Uterus (tissue), 2 donors: ENCODE measurements around the gene LIMCH1.

Experiments used
- POLR2A ChIP-seq, 2 donors: fragments of 450-650 bp; IDR thresholded peaks; one replicate each; pipeline ENCODE4 v1.6.1; 2016; ENCODE audit warnings: antibody characterized with exemption in 2 of 2, mild to moderate bottlenecking in 1 of 2, moderate library complexity in 1 of 2
- TF ChIP-seq, protein P1 (sequence below), 4 experiments: fragments of 200-600 bp in 2 of 4; fragments of 450-650 bp in 2 of 4; sonication (generic) in 2 of 4; IDR thresholded peaks; one replicate each; pipeline ENCODE4 v1.5.1; 2016 to 2019; ENCODE audit warnings: antibody characterized with exemption in 4 of 4, mild to moderate bottlenecking in 2 of 4, moderate library complexity in 1 of 4

DNA sequence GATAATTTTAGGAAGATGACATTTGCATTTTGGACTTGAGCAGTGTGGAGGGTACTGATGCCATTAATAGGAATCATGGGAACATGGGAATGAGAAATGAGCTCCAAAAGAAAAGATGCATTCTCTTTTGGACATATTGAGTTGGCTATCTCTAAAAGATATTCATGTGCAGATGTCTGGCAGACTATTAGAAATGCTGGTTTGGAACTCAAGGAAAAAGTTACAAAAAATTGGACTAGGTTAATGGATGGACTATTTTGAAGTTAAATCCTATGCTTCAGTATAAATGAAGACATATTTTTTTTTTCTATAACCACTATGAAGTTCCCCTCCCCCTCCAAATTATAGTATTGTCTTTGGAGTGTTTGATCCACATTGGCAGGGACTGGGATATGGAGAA lies 3.6 kb upstream of the LIMCH1 start:
- TF ChIP-seq, protein P1, sequence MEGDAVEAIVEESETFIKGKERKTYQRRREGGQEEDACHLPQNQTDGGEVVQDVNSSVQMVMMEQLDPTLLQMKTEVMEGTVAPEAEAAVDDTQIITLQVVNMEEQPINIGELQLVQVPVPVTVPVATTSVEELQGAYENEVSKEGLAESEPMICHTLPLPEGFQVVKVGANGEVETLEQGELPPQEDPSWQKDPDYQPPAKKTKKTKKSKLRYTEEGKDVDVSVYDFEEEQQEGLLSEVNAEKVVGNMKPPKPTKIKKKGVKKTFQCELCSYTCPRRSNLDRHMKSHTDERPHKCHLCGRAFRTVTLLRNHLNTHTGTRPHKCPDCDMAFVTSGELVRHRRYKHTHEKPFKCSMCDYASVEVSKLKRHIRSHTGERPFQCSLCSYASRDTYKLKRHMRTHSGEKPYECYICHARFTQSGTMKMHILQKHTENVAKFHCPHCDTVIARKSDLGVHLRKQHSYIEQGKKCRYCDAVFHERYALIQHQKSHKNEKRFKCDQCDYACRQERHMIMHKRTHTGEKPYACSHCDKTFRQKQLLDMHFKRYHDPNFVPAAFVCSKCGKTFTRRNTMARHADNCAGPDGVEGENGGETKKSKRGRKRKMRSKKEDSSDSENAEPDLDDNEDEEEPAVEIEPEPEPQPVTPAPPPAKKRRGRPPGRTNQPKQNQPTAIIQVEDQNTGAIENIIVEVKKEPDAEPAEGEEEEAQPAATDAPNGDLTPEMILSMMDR (IDR thresholded peaks at IDR 0.05): no peak
- TF ChIP-seq POLR2A (IDR thresholded peaks at IDR 0.05): no peak
